ENCODE measurements around the gene DYNC1H1. TPM values are rescaled to one million over a fixed set of nuclear protein-coding genes. Genes with fewer than 3 reads are reported as not detected.

DYNC1H1 gene
- total and polyA plus RNA-seq, 5 donors: 188 to 411 (median 288) TPM

DNA sequence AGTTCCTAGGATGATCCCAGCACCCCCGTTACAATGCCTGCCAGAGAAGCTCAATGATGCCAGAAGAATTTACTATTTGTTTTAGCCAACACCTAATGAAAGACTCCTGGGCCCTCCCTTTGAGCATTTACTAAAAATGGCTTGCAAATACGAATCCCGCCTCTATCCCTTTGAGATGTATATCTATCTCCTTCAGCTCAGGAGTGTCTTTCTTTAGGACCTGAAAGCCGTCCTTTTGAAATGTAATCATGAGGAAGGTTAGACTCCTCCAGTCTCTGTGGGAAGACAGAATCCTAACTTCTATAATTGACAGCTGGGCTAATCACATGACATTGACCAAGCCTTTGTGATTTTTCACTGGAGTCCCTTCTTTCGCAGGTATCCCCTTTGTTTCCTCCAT, 19.2 kb upstream of the DYNC1H1 start:
- 6% methylated on average over 5 of the region's 5 CpGs for WGBS
- Histone ChIP-seq H3K4me3 (ENCODE audit: low read length) (no peak overlapping the region), H3K27ac (ENCODE audit: low read length) (no peak overlapping the region), H3K27me3 (ENCODE audit: control insufficient read depth, insufficient read depth) (no peaks in the 10 kb centered on the region), H3K4me1 (ENCODE audit: control insufficient read depth, insufficient read depth, low read length) (peaks cover 8% of the 10 kb centered on the region), H3K9me3 (ENCODE audit: control insufficient read depth, low read length) (no peaks in the 10 kb centered on the region)
- ATAC-seq: no peak
- no peak for DNase-seq
- intact Hi-C loops (cut with DNase I): loop anchor here in 1 of 4 donors (5.0 kb wide), 1 partner anchor 173 kb away; no protein-coding TSS in a partner anchor

DNA sequence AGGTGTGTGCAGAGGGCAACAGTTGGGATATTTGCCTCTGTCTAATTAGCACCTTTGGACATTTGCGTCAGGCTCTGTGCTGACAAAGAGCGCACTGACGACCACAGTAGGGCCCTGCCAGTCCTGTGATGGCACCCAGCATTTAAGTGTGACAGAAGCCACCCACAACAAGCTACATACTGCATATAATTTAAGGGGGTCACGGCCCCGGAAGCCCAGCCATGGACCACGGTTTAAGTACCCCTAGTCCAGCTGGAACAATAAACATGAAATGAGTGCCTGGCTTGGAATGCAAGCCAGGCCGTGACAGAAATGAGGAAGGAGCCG, 16.8 kb upstream of the DYNC1H1 start:
- intact Hi-C loops (cut with DNase I): loop anchor here in 1 of 4 donors (5.0 kb wide), 1 partner anchor 175 kb away; no protein-coding TSS in a partner anchor
- Histone ChIP-seq H3K27ac (ENCODE audit: low read length) (peak overlapping the region; percentile 98), H3K9me3 (ENCODE audit: control insufficient read depth, low read length) (no peaks in the 10 kb centered on the region), H3K27me3 (ENCODE audit: control insufficient read depth, insufficient read depth) (no peaks in the 10 kb centered on the region), H3K4me1 (ENCODE audit: control insufficient read depth, insufficient read depth, low read length) (peaks cover 8% of the 10 kb centered on the region), H3K4me3 (ENCODE audit: low read length) (peak overlapping the region; percentile 76)
- DNase-seq (peak in 1 of 3 donors; percentile 26), ATAC-seq (peak; percentile 4 to 6)
- 12% methylated on average over 8 of the region's 8 CpGs for WGBS

- DNase-seq (peak; percentile 100), ATAC-seq (peak; percentile 99)
- intact Hi-C loops (cut with DNase I): loop anchor here in 1 of 4 donors (5.0 kb wide), 1 partner anchor 176 kb away; no protein-coding TSS in a partner anchor
- H3K4me3 ChIP-seq (ENCODE audit: low read length): peak overlapping the region; percentile 76
- H3K27ac ChIP-seq (ENCODE audit: low read length): peak overlapping the region; percentile 98
- H3K27me3 ChIP-seq (ENCODE audit: control insufficient read depth, insufficient read depth): no peaks in the 10 kb centered on the region
- no peaks in the 10 kb centered on the region for H3K9me3 ChIP-seq (ENCODE audit: control insufficient read depth, low read length)
- WGBS: under 1% methylated on average over 53 of the region's 53 CpGs
- peaks cover 8% of the 10 kb centered on the region for H3K4me1 ChIP-seq (ENCODE audit: control insufficient read depth, insufficient read depth, low read length)
Observed at GRCh38 chr14:101947904-101948665, 16.3 kb upstream of the DYNC1H1 start.

DNA sequence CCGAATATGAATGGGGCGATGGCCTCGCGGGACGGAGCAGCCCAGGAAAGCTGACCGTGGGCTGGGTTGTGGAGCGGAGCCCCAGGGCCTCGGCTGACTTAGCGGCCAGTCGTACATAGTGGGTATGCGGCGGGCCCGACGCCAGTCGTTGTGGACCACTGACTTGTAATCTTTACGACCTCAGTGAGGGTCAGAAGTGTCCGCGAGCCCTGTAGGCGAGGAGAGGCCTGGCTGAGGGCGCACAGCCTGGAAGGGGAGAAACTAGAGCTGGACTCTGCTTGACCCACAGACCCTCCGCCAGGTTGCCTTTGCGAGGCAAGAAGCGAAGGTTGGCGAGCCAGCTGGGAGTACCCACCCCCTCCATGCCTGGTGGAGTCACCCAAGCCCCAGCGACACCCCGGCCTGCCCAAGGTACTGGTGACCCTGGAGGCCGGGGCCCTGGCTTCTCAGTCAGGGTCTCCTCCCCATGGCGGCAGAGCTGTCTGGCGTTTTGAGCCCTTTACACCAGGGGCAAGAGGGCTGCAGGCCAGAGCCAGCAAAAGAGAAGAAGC, 15.6 kb upstream of the DYNC1H1 start:
- peak; percentile 38 to 76 (median 68) for DNase-seq
- peaks cover 8% of the 10 kb centered on the region for H3K4me1 ChIP-seq (ENCODE audit: control insufficient read depth, insufficient read depth, low read length)
- H3K27ac ChIP-seq (ENCODE audit: low read length): peak overlapping the region; percentile 87
- 8% methylated on average over 29 of the region's 29 CpGs for WGBS
- ATAC-seq: no peak
- no peaks in the 10 kb centered on the region for H3K9me3 ChIP-seq (ENCODE audit: control insufficient read depth, low read length)
- no peaks in the 10 kb centered on the region for H3K27me3 ChIP-seq (ENCODE audit: control insufficient read depth, insufficient read depth)
- H3K4me3 ChIP-seq (ENCODE audit: low read length): peak overlapping the region; percentile 64
- intact Hi-C loops (cut with DNase I): loop anchor here in 1 of 4 donors (5.0 kb wide), 1 partner anchor 176 kb away; no protein-coding TSS in a partner anchor

DNA sequence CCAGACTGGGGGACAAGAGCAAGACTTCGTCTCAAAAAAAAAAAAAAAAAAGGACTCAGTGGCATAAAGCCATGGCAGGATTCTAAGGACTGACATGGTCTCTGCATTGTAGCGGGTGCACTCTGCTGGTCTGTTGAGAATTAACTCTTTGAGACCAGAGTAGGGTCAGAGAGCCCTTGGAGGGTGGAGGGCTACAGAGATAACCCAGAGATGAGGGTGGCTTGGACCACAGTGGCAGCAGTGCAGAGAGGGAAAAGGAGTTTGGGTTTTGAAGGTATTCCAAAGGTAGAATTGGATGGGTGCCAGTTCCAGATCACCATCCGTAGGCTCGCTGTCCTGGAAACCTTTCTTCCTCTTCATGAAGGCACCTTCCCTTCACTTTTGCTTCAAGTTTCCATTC, 14.3 kb upstream of the DYNC1H1 start:
- H3K27ac ChIP-seq (ENCODE audit: low read length): no peak overlapping the region
- H3K9me3 ChIP-seq (ENCODE audit: control insufficient read depth, low read length): no peaks in the 10 kb centered on the region
- WGBS: 55% methylated on average over 4 of the region's 4 CpGs
- DNase-seq: no peak
- no peaks in the 10 kb centered on the region for H3K27me3 ChIP-seq (ENCODE audit: control insufficient read depth, insufficient read depth)
- peaks cover 8% of the 10 kb centered on the region for H3K4me1 ChIP-seq (ENCODE audit: control insufficient read depth, insufficient read depth, low read length)
- intact Hi-C loops (cut with DNase I): no loop called here
- no peak for ATAC-seq
- H3K4me3 ChIP-seq (ENCODE audit: low read length): no peak overlapping the region

GRCh38 chr14:101950516-101951215, 13.7 kb upstream of the DYNC1H1 start:
- H3K4me3 ChIP-seq (ENCODE audit: low read length): no peak overlapping the region
- no peaks in the 10 kb centered on the region for H3K27me3 ChIP-seq (ENCODE audit: control insufficient read depth, insufficient read depth)
- peaks cover 8% of the 10 kb centered on the region for H3K4me1 ChIP-seq (ENCODE audit: control insufficient read depth, insufficient read depth, low read length)
- ATAC-seq (no peak), DNase-seq (peak in 1 of 3 donors; percentile 31)
- H3K9me3 ChIP-seq (ENCODE audit: control insufficient read depth, low read length): no peaks in the 10 kb centered on the region
- intact Hi-C loops (cut with DNase I): no loop called here
- WGBS: 85% methylated on average over 4 of the region's 4 CpGs
- H3K27ac ChIP-seq (ENCODE audit: low read length): no peak overlapping the region

GRCh38 chr14:101953151-101953550, 11.2 kb upstream of the DYNC1H1 start:
- DNase-seq: peak in 1 of 3 donors; percentile 30
- intact Hi-C loops (cut with DNase I): no loop called here
- H3K4me1 ChIP-seq (ENCODE audit: control insufficient read depth, insufficient read depth, low read length): peaks cover 8% of the 10 kb centered on the region
- no peak for ATAC-seq
- H3K27me3 ChIP-seq (ENCODE audit: control insufficient read depth, insufficient read depth): no peaks in the 10 kb centered on the region
- H3K9me3 ChIP-seq (ENCODE audit: control insufficient read depth, low read length): no peaks in the 10 kb centered on the region
- 69% methylated on average over 8 of the region's 8 CpGs for WGBS
- H3K27ac ChIP-seq (ENCODE audit: low read length): no peak overlapping the region
- H3K4me3 ChIP-seq (ENCODE audit: low read length): no peak overlapping the region

- intact Hi-C loops (cut with DNase I): no loop called here
- DNase-seq: no peak
- WGBS: 86% methylated on average over 6 of the region's 6 CpGs
- no peak overlapping the region for H3K27ac ChIP-seq (ENCODE audit: low read length)
- H3K4me1 ChIP-seq (ENCODE audit: control insufficient read depth, insufficient read depth, low read length): peaks cover under 1% of the 10 kb centered on the region
- H3K4me3 ChIP-seq (ENCODE audit: low read length): no peak overlapping the region
- no peak for ATAC-seq
- H3K9me3 ChIP-seq (ENCODE audit: control insufficient read depth, low read length): no peaks in the 10 kb centered on the region
- no peaks in the 10 kb centered on the region for H3K27me3 ChIP-seq (ENCODE audit: control insufficient read depth, insufficient read depth)
Observed at GRCh38 chr14:101954501-101954900, 9.9 kb upstream of the DYNC1H1 start.

DNA sequence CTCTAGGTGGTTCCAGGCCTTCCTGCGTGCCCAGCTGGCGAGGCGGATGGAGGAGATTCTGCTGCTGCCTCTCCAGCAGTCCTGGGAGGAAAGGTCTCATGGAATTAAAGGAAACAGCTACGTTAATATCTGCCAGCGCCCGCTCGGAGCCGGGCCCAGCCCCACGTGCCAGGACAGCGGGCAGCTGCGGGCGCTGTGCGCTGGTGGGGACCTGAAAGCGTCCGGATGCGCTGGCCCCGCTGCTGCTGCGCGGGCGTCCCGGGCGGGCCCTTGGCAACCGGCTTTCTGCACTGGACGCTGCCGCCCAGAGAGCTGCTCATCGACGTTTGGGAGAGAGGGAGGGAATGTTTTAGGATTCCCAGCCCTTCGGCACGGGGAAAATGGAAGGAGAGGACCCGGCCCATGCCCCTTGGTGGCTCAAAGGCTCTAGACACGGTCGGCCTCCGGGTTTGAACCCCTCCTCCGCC, 8.6 kb upstream of the DYNC1H1 start:
- intact Hi-C loops (cut with DNase I): no loop called here

GRCh38 chr14:101956179-101956885, 8.0 kb upstream of the DYNC1H1 start:
- Histone ChIP-seq H3K4me1 (ENCODE audit: control insufficient read depth, insufficient read depth, low read length) (no peaks in the 10 kb centered on the region), H3K9me3 (ENCODE audit: control insufficient read depth, low read length) (no peaks in the 10 kb centered on the region), H3K27ac (ENCODE audit: low read length) (no peak overlapping the region), H3K4me3 (ENCODE audit: low read length) (no peak overlapping the region), H3K27me3 (ENCODE audit: control insufficient read depth, insufficient read depth) (no peaks in the 10 kb centered on the region)
- no peak for ATAC-seq
- WGBS: 76% methylated on average over 25 of the region's 25 CpGs
- DNase-seq: peak in 1 of 3 donors; percentile 27
- intact Hi-C loops (cut with DNase I): no loop called here

More for the DNA sequence above, 8.6 kb upstream of the DYNC1H1 start:
- WGBS: 73% methylated on average over 34 of the region's 34 CpGs
- H3K9me3 ChIP-seq (ENCODE audit: control insufficient read depth, low read length): no peaks in the 10 kb centered on the region
- no peak overlapping the region for H3K4me3 ChIP-seq (ENCODE audit: low read length)
- no peaks in the 10 kb centered on the region for H3K4me1 ChIP-seq (ENCODE audit: control insufficient read depth, insufficient read depth, low read length)
- no peak overlapping the region for H3K27ac ChIP-seq (ENCODE audit: low read length)
- peak in 1 of 3 donors; percentile 59 for DNase-seq
- no peak for ATAC-seq
- H3K27me3 ChIP-seq (ENCODE audit: control insufficient read depth, insufficient read depth): no peaks in the 10 kb centered on the region
